Measurements from ENCODE around the gene ZBED3.

DNA sequence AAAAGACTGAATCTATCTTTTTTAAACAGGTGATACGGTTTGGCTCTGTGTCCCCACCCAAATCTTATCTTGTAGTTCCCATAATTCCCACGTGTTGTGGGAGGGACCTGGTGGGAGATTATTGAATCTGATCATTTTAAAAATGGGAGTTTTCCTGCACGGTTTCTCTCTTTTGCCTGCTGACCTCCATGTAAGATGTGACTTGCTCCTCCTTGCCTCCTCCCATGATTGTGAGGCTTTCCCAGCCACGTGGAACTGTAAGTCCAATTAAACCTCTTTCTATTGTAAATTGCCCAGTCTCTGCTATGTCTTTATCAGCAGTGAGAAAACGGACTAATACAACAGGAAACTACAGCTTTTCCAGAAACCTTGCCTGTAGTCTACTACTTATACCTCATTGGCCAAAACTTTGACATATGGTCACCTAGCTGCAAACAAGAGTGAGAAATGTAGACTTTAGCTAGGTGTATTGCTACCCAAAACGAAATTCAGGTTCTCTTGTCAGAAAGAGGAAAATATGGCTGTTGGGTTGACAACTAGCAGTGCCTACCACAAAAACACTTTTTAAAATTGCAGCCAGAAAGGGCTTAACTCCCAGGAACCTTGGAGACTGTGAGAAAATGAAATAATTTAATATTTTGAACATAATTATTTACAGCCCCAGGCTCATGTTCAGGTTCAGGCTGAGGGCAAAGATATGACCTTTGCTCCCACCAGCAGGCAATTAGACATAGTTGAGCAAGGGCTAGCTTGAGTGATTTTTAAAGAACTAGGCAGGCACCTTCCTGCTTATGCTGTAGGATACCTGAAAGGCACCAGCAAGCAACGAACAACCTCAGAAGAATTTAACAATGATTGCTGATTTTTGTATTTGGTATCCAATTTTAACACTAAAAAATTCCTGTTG, 64.3 kb downstream of the ZBED3 start:
- TF ChIP-seq, protein P1, sequence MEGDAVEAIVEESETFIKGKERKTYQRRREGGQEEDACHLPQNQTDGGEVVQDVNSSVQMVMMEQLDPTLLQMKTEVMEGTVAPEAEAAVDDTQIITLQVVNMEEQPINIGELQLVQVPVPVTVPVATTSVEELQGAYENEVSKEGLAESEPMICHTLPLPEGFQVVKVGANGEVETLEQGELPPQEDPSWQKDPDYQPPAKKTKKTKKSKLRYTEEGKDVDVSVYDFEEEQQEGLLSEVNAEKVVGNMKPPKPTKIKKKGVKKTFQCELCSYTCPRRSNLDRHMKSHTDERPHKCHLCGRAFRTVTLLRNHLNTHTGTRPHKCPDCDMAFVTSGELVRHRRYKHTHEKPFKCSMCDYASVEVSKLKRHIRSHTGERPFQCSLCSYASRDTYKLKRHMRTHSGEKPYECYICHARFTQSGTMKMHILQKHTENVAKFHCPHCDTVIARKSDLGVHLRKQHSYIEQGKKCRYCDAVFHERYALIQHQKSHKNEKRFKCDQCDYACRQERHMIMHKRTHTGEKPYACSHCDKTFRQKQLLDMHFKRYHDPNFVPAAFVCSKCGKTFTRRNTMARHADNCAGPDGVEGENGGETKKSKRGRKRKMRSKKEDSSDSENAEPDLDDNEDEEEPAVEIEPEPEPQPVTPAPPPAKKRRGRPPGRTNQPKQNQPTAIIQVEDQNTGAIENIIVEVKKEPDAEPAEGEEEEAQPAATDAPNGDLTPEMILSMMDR (conservative IDR thresholded peaks at IDR 0.05; ENCODE audit: low read depth, low read length) = no peak
- TF ChIP-seq POLR2A (IDR thresholded peaks at IDR 0.05; ENCODE audit: low read depth, low read length) (no peak), RFX5 (IDR thresholded peaks at IDR 0.05; ENCODE audit: low read depth, low read length) (no peak), FOS (IDR thresholded peaks at IDR 0.05; ENCODE audit: low read depth, low read length) (no peak), CEBPB (IDR thresholded peaks at IDR 0.05; ENCODE audit: low read depth, low read length) (no peak), RAD21 (IDR thresholded peaks at IDR 0.05; ENCODE audit: low read length) (no peak), RCOR1 (IDR thresholded peaks at IDR 0.05; ENCODE audit: insufficient replicate concordance, low read length) (no peak), MXI1 (IDR thresholded peaks at IDR 0.05; ENCODE audit: borderline replicate concordance, low read depth, low read length) (no peak), CHD1 (IDR thresholded peaks at IDR 0.05; ENCODE audit: low read depth, low read length) (no peak), BHLHE40 (IDR thresholded peaks at IDR 0.05; ENCODE audit: low read depth, low read length) (no peak), MAFK (IDR thresholded peaks at IDR 0.05; ENCODE audit: low read depth, low read length) (no peak), MAZ (IDR thresholded peaks at IDR 0.05; ENCODE audit: borderline replicate concordance, low read depth, low read length) (no peak)
- TF ChIP-seq, protein P2, sequence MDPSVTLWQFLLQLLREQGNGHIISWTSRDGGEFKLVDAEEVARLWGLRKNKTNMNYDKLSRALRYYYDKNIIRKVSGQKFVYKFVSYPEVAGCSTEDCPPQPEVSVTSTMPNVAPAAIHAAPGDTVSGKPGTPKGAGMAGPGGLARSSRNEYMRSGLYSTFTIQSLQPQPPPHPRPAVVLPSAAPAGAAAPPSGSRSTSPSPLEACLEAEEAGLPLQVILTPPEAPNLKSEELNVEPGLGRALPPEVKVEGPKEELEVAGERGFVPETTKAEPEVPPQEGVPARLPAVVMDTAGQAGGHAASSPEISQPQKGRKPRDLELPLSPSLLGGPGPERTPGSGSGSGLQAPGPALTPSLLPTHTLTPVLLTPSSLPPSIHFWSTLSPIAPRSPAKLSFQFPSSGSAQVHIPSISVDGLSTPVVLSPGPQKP (IDR thresholded peaks at IDR 0.05; ENCODE audit: borderline replicate concordance, low read depth, low read length) = no peak
- TF ChIP-seq, protein P3, sequence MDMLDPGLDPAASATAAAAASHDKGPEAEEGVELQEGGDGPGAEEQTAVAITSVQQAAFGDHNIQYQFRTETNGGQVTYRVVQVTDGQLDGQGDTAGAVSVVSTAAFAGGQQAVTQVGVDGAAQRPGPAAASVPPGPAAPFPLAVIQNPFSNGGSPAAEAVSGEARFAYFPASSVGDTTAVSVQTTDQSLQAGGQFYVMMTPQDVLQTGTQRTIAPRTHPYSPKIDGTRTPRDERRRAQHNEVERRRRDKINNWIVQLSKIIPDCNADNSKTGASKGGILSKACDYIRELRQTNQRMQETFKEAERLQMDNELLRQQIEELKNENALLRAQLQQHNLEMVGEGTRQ (IDR thresholded peaks at IDR 0.05; ENCODE audit: low read depth, low read length) = no peak
